SK-N-SH (cell line): ENCODE data around the gene SOX13.

Experiments
- EZH2phosphoT487 ChIP-seq: fragments of 200-600 bp; sonication (generic); IDR thresholded peaks from 2 replicates; pipeline ENCODE4 v1.6.1; 2017; ENCODE audit warnings: low read depth, mixed run types, mild to moderate bottlenecking, antibody characterized with exemption, moderate library complexity, borderline replicate concordance
- GABPA ChIP-seq: IDR thresholded peaks from 2 replicates; pipeline ENCODE4 v1.4.0; 2012; ENCODE audit warnings: low read depth, mild to moderate bottlenecking
- JUND ChIP-seq: IDR thresholded peaks from 2 replicates; pipeline ENCODE4 v1.4.0; 2012
- POLR2AphosphoS5 ChIP-seq: IDR thresholded peaks from 2 replicates; pipeline ENCODE4 v1.6.1; 2012; ENCODE audit warnings: low read depth, low read length
- RAD21 ChIP-seq: IDR thresholded peaks from 2 replicates; pipeline ENCODE4 v1.6.1; 2012; ENCODE audit warnings: mild to moderate bottlenecking, low read length
- RCOR1 ChIP-seq: fragments of 150-350 bp; IDR thresholded peaks from 2 replicates; pipeline ENCODE4 v1.6.1; 2017; ENCODE audit warnings: antibody characterized with exemption, low read length
- SIN3A ChIP-seq: IDR thresholded peaks from 2 replicates; pipeline ENCODE4 v1.6.1; 2012; ENCODE audit warnings: low read depth, mild to moderate bottlenecking, low read length, moderate library complexity, borderline replicate concordance
- TEAD4 ChIP-seq: IDR thresholded peaks from 2 replicates; pipeline ENCODE4 v1.4.0; 2012; ENCODE audit warnings: mild to moderate bottlenecking, borderline replicate concordance; ENCODE audit not compliant: insufficient read depth
- YY1 ChIP-seq: IDR thresholded peaks from 2 replicates; pipeline ENCODE4 v1.4.0; 2012; ENCODE audit warnings: low read depth, mild to moderate bottlenecking
- TF ChIP-seq, protein P1 (sequence below): IDR thresholded peaks from 2 replicates; pipeline ENCODE4 v1.6.1; 2012; ENCODE audit warnings: mild to moderate bottlenecking, low read depth, low read length, moderate library complexity
- TF ChIP-seq, protein P2 (sequence below): fragments of 200-600 bp; sonication (generic); IDR thresholded peaks from 2 replicates; pipeline ENCODE4 v1.6.1; 2017; ENCODE audit warnings: antibody characterized with exemption, mild to moderate bottlenecking, moderate library complexity
- TF ChIP-seq, protein P3 (sequence below): IDR thresholded peaks from 2 replicates; pipeline ENCODE4 v1.4.0; 2012; ENCODE audit warnings: low read depth, borderline replicate concordance
- TF ChIP-seq, protein P4 (sequence below): fragments of 150-350 bp; IDR thresholded peaks from 2 replicates; pipeline ENCODE4 v1.6.1; 2017; ENCODE audit warnings: antibody characterized with exemption, low read length, low read depth, borderline replicate concordance

DNA sequence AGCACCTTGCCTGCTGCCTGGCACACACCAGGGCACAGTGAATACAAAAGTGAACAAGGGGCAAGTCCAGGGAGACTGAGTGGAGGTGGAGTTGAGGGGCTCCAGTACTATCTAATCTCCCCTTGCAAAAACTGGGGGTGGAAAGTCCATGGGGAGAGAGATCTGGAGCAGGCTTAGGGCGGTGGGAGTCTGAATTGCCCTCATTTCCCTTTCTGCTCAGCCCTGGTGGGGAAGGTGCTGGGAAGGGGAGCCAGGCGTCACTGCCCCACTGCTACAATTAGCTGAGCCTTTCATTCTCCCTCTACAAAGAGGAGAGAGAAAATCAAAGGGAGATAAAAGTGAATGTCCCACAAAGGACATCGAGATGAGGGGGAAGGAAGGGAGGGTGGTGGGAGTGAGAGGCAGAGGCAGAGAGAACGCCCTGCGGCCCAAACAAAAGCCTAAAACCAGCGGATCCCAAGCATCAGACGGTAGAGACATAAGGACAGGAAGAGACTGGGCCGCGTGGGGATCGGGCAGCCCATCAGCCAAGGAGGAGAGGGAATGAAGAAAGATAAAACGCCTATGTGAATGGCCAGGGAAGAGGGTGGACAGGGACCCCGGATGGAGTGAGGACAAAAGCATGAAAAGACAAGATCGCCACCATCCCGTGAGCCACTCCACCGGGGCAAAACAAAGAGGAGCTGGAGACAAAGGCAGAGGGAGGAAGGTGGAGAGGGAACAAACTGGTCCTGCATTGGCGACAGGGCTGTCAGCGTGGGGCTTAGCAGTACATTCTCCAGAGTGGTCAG, 46.8 kb upstream of the SOX13 start:
- TF ChIP-seq TEAD4 (no peak), POLR2AphosphoS5 (no peak), YY1 (no peak), RCOR1 (no peak), RAD21 (no peak), EZH2phosphoT487 (no peak), JUND (no peak), GABPA (no peak), SIN3A (no peak)
- TF ChIP-seq, protein P1, sequence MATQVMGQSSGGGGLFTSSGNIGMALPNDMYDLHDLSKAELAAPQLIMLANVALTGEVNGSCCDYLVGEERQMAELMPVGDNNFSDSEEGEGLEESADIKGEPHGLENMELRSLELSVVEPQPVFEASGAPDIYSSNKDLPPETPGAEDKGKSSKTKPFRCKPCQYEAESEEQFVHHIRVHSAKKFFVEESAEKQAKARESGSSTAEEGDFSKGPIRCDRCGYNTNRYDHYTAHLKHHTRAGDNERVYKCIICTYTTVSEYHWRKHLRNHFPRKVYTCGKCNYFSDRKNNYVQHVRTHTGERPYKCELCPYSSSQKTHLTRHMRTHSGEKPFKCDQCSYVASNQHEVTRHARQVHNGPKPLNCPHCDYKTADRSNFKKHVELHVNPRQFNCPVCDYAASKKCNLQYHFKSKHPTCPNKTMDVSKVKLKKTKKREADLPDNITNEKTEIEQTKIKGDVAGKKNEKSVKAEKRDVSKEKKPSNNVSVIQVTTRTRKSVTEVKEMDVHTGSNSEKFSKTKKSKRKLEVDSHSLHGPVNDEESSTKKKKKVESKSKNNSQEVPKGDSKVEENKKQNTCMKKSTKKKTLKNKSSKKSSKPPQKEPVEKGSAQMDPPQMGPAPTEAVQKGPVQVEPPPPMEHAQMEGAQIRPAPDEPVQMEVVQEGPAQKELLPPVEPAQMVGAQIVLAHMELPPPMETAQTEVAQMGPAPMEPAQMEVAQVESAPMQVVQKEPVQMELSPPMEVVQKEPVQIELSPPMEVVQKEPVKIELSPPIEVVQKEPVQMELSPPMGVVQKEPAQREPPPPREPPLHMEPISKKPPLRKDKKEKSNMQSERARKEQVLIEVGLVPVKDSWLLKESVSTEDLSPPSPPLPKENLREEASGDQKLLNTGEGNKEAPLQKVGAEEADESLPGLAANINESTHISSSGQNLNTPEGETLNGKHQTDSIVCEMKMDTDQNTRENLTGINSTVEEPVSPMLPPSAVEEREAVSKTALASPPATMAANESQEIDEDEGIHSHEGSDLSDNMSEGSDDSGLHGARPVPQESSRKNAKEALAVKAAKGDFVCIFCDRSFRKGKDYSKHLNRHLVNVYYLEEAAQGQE, result no peak
- TF ChIP-seq, protein P2, sequence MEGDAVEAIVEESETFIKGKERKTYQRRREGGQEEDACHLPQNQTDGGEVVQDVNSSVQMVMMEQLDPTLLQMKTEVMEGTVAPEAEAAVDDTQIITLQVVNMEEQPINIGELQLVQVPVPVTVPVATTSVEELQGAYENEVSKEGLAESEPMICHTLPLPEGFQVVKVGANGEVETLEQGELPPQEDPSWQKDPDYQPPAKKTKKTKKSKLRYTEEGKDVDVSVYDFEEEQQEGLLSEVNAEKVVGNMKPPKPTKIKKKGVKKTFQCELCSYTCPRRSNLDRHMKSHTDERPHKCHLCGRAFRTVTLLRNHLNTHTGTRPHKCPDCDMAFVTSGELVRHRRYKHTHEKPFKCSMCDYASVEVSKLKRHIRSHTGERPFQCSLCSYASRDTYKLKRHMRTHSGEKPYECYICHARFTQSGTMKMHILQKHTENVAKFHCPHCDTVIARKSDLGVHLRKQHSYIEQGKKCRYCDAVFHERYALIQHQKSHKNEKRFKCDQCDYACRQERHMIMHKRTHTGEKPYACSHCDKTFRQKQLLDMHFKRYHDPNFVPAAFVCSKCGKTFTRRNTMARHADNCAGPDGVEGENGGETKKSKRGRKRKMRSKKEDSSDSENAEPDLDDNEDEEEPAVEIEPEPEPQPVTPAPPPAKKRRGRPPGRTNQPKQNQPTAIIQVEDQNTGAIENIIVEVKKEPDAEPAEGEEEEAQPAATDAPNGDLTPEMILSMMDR, result no peak
- TF ChIP-seq, protein P3, sequence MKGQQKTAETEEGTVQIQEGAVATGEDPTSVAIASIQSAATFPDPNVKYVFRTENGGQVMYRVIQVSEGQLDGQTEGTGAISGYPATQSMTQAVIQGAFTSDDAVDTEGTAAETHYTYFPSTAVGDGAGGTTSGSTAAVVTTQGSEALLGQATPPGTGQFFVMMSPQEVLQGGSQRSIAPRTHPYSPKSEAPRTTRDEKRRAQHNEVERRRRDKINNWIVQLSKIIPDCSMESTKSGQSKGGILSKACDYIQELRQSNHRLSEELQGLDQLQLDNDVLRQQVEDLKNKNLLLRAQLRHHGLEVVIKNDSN, result no peak
- TF ChIP-seq, protein P4, sequence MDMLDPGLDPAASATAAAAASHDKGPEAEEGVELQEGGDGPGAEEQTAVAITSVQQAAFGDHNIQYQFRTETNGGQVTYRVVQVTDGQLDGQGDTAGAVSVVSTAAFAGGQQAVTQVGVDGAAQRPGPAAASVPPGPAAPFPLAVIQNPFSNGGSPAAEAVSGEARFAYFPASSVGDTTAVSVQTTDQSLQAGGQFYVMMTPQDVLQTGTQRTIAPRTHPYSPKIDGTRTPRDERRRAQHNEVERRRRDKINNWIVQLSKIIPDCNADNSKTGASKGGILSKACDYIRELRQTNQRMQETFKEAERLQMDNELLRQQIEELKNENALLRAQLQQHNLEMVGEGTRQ, result no peak
